HG02981 (cell line): ENCODE measurements around the gene HSP90AB1.
"Not testable (repeated sequence)": the region's sequence is repeated elsewhere in the genome, so short reads cannot be mapped to it uniquely, and the experiment has no call there.

Experiments
- ATAC-seq: cut with Tn5 transposase; IDR thresholded peaks from one replicate; pipeline ENCODE4 v1.9.1; 2021; ENCODE audit warnings: mild to moderate bottlenecking, moderate library complexity; ENCODE audit not compliant: unreplicated experiment

HSP90AB1 gene

GRCh38 chr6:44221961-44222335 is 25.0 kb upstream of the HSP90AB1 start:
- ATAC-seq, result no peak

- peak; percentile 1 for ATAC-seq
These were observed 24.2 kb upstream of the HSP90AB1 start for GRCh38 chr6:44222486-44223318.

GRCh38 chr6:44223319-44224028 is 23.4 kb upstream of the HSP90AB1 start, which contains the start of gene SLC29A1:
Gene SLC29A1, plus strand, starts transcription at chr6:44223595. Its CDS starts 3,719 bp downstream, at chr6:44227314.
- ATAC-seq, result peak; percentile 46

- ATAC-seq, result peak; percentile 10
These were observed 22.6 kb upstream of the HSP90AB1 start for GRCh38 chr6:44224029-44224964.

GRCh38 chr6:44224965-44225305 is 22.0 kb upstream of the HSP90AB1 start:
- ATAC-seq, result no peak

- no peak for ATAC-seq
These were observed 21.1 kb upstream of the HSP90AB1 start for GRCh38 chr6:44225579-44226325.

- ATAC-seq, result no peak
These were observed 20.3 kb upstream of the HSP90AB1 start for GRCh38 chr6:44226368-44227147.

GRCh38 chr6:44227148-44227793 is 19.6 kb upstream of the HSP90AB1 start:
- no peak for ATAC-seq

- no peak for ATAC-seq
These were observed 18.9 kb upstream of the HSP90AB1 start for GRCh38 chr6:44228031-44228430.

- no peak for ATAC-seq
These were observed 18.5 kb upstream of the HSP90AB1 start for GRCh38 chr6:44228433-44228832.

- ATAC-seq, result no peak
These were observed 18.1 kb upstream of the HSP90AB1 start for GRCh38 chr6:44228836-44229235.

GRCh38 chr6:44229376-44230033 is 17.4 kb upstream of the HSP90AB1 start:
- no peak for ATAC-seq

GRCh38 chr6:44230034-44230675 is 16.7 kb upstream of the HSP90AB1 start:
- no peak for ATAC-seq

GRCh38 chr6:44231426-44231825 is 15.5 kb upstream of the HSP90AB1 start:
- not testable (repeated sequence) for ATAC-seq

- no peak for ATAC-seq
These were observed 14.0 kb upstream of the HSP90AB1 start for GRCh38 chr6:44232676-44233566.

- ATAC-seq, result no peak
These were observed 13.3 kb upstream of the HSP90AB1 start for GRCh38 chr6:44233567-44234100.
